Panc1 (cell line): ENCODE measurements around the gene LHX2.

ENCODE experiments used
- CTCF ChIP-seq: fragments of 450-650 bp; IDR thresholded peaks from 2 replicates; pipeline ENCODE4 v1.5.1; 2017; ENCODE audit warnings: mild to moderate bottlenecking
- POLR2AphosphoS5 ChIP-seq: IDR thresholded peaks from 2 replicates; pipeline ENCODE4 v1.6.1; 2012; ENCODE audit warnings: mild to moderate bottlenecking, low read depth, low read length, moderate library complexity
- SIN3A ChIP-seq: IDR thresholded peaks from 2 replicates; pipeline ENCODE4 v1.6.1; 2012; ENCODE audit warnings: low read depth, mild to moderate bottlenecking, low read length, moderate library complexity, borderline replicate concordance; ENCODE audit not compliant: insufficient read depth

GRCh38 chr9:123997665-123998277 is 13.8 kb upstream of the LHX2 start:
- TF ChIP-seq SIN3A (no peak), POLR2AphosphoS5 (no peak), CTCF (no peak)
